Myocyte (in vitro differentiated cells): ENCODE data around the gene SLC9A8. TPM values are rescaled to one million over a fixed set of nuclear protein-coding genes. Genes with fewer than 3 reads are reported as not detected.

Source experiments
- DNase-seq: peaks from one replicate; pipeline ENCODE4 v3.0.0-alpha.2; 2012; ENCODE audit warnings: low read depth
- total RNA-seq: library from RNA; depleted of rRNA; stranded (reverse); fragments of >200 nt; gene quantifications from 2 replicates; pipeline ENCODE4 v1.2.3, GENCODE V29; 2014

SLC9A8 gene
- total RNA-seq, 1 donor from 2014 or later = 9.1 TPM

DNA sequence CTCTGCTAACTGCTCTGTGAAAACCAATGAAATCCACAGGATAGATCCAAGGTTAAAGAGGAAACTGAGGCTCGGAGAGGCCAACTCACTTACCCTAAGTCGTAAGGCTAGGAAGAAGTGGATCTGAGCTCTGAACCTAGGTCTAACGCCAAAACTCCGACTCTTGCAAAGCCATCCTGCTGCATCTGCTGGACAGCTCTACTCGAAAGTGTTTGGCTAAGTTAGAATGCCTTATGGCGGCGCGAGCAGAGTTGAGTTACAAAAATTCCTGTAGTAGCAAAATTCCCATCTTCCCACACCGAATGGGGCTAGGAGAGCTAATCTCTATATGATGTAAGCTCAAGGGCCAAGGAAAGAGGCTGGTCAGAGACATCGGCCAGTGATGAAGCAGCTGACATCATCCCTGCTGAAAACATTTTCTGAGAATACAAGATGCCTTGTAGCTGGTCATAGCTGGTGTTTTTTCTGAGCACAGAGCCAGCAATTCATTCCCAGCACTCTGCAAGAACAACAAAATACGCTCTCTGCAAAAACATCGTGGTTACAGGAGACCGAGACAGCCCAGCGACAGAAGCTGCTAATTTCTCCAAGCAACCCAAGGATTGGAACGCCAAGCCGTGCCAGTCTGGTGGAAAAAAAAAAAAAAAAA, 100.9 kb downstream of the SLC9A8 start:
- no peak for DNase-seq

DNA sequence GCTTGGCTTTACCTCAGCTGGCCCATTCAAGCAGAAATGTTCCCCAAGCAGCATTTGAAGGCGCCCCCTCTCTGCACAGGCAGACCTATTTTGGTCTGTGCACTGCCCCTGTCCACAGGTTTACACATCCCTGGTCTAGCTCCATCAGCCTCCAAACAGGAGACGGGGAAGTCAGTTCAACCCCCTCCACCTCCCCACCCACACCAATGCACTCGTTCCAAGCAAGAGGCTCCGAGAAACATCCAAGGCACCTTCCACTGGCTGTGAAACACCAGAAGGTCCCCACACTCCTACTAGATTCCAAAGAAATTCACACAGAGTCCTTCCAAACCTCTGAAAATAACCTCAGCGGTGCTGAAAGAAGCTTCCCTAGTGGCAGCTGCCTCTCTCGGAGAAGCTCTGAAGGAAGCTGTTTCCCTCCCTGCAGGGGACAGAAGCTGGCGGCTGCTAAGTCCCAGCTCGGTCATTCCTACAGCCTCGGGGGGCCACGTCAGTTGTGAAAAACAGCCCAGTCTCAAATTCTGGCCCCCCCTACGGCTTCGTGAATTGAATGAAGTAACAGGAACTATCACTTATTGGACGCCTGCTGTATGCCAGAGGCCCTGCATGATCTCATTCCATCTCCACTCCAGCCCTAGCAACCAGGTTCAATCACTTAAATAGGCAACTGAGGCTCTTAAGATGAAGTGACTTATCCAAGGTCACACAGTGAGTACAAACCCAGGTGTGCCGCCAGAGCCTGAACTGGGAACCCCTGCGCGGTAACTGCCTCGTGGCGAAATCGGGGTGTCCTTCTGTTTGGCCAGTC, 101.9 kb downstream of the SLC9A8 start:
- DNase-seq = peak; percentile 47

DNA sequence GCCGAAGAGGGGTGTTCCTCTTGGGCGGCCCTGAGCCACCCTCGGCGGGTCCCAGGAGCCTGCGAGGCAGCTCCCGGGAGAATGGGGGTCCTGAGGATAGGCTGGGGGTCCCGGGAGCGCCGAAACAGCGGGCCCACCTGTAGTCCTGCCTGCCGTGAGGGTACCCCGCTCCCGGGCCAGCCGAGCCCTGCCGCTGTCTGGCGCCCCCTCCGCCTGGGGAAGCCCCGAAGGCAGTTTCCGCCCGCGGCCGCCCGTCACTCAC, 102.4 kb downstream of the SLC9A8 start:
- DNase-seq = no peak

DNA sequence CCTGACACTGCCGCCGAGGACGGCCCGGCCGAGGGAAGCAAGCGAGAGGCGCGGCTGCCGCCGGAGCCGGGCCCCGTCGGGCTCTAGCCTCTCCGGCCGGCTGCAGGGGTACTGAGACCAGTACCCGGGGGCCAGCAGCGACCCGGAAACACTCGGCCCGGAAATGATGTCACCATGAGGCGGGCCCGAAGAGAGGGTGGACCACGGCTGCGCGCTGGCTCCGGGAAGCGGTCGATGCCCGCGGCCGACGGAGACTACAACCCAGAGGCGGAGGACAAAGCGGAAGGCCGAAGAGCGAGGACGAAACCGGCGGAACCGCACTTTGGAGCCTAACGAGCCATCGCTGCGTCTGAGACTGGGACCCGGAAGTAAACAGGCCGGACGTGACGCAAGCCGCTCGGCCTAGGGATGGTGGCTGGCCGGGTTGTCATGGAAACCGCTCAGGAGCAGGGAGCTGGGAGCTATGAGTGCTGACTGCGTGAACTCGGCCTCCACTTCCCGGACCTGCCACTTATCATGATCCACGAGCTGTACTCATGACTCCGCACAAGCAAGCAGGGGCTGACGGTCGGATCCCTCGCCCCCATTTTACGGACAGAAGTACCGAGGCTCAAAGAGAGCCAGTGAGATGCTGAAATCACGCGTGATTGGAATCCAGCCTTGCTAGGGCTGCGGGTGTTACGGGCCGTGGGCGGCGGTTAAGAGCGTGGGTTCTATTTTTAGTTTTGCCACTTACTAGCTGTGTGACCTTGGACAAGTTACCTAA, 102.9 kb downstream of the SLC9A8 start, which contains the start of gene SPATA2:
TSS of gene SPATA2 (minus strand) at position 150 of the 766 bp plus-strand sequence. CDS start 7,039 bp downstream, outside the sequence.
- peak; percentile 94 for DNase-seq

DNA sequence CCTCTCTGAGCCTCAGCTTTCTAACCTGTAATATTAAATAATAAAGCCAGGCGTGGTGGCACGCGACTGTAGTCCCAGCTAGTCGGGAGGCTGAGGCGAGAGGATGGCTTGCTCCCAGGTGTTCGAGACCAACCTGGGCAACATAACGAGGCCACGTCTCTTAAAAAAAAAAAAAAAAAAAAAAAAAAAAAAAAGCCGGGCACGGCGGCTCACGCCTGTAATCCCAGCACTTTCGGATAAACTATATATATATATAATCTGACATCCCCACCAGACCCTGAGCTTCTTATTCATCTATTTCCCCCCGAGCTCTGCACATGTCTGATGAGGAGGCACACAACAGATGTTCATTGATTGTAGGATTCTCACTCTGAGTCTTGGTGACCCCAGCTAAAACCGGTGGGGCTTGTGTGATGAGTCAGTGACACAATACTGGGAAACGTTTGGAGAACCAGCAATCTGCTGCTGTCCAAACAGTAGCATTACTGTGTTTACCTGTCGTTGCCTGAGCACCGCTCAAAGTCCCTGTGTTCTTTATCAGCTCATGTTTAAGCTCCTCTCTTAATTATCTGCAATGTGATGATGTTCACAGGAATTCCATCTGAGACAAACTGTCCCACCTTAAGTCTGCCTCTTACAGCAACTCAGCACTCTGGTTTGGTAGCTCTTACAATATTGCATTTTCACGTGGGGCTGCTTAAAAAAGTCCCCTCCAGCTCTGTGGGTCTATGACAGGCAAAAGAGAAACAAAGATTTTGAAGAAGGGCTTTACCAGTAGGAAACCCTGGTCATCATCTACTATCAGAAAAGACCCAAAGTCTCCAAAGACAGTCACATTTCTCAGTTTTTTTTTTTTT, 103.7 kb downstream of the SLC9A8 start:
- DNase-seq = no peak

DNA sequence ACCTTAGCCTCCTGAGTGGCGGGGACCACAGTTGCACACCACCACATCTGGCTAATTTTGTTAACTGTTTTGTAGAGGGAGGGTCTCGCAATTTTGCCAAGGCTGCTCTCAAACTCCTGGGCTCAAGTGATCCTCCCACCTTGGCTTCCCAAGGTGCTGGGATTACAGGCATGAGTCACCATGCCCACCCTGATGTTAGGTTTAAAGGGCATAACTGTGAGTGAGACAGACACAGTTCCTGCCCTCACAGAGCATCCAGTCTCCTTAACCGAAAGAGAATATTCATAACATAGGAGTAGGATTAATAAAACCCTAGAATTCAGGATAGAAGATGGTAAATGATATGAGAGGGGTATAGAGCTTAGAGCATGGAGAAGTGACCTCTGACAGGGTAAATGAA, 105.8 kb downstream of the SLC9A8 start:
- DNase-seq = no peak

DNA sequence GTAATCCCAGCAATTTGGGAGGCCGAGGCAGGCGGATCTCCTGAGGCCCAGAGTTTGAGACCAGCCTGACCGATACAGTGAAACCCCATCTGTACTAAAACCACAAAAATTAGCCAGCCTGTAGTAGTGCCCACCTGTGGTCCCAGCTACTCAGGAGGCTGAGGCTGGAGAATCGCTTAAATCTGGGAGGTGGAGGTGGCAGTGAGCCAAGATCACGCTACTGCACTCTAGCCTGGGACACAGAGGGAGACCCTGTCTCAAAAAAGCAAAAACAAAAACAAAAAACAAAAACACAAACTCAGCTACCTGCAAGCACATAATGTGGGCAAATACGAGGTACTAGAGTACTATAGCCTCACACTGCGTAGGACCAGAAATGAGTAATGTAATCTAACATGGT, 106.4 kb downstream of the SLC9A8 start:
- no peak for DNase-seq

DNA sequence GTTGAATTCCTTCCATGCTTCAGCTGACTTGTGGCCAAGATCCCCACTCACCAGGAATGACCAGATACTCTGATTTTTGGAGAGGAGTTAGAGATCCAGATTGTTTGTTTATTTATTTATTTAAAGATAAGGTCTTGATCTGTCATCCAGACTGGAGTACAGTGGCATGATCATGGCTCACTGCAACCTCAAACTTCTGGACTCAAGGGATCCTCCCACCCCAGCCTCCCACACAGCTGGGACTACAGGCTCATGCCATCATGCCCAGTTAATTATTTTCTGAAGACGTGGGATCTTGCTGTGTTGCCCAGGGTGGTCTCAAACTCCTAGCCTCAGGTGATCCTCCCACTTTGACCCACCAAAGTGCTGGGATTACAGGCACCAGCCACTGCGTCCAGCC, 106.8 kb downstream of the SLC9A8 start:
- DNase-seq = no peak

DNA sequence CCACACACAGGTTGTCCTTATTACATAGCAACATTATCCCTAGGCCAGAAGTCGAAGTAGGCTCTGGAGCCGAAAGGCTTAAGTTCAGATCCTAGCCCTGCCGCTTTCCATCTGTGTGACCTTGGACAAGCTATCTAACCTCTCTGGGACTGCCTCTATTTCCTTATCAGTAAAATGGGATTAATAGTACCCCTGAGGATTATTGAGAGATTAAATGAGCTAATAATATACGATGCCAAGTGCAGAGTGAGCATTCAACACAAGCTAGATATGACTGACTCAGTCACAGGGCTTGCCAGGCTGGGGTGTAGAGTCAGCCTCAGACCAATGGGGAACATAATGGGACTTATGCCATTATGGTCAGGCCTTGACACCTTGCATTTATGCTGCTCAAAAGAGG, 111.6 kb downstream of the SLC9A8 start:
- DNase-seq = no peak

DNA sequence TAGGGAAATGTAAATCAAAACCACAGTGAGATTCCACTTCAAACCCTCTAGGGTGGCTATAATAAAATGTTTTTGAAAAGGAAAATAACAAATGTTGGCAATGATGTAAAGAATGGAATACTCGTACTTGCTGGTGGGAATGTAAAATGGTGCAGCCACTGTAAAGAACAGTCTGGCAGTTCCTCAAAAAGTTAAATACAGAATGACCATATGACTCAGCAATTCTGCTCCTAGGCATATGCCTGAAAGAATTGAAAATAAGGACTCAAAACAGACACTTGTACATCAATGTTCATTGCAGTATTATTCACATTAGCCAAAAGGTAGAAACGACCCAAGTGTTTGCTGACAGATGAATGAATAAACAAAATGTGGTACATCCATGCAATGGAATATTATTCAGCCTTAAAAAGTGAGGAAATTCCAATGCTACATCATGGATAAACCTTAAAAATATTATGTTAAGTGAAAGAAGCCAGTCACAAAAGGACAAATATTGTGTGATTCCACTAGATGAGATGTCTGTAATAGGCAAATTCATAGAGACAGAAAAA, 113.3 kb downstream of the SLC9A8 start:
- DNase-seq = no peak

DNA sequence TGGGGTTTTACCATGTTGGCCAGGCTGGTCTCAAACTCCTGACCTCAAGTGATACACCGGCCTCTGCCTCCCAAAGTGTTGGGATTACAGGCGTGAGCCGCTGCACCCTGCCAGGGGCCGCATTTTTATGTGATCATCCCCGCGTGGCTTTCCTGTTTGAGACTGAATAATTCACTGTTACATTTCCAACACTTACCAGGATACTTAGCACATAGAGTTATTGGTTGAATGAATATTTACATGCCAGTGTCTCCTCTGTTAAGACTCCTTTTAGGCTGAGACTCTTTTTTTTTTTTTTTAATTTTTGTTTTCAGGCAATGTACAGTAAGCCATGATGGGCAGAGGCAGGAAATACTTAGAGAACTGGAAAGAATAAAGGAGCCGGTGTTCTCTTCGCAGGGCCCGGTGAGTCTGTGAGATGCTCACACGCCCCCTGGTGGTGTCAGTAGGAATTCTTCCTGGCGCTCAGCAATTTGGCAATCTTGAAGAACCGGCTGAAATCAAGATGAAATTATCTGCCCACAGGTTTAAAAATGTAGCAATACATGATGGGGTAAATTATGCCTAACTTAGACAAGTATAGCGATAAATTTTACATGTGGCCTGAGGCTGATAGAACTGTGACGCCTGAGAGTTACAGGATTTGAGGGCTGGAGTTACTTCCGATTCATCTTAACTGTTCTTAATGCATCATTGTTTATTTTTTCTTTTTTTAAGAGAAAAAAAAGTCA, 115.9 kb downstream of the SLC9A8 start:
- peak; percentile 86 for DNase-seq

DNA sequence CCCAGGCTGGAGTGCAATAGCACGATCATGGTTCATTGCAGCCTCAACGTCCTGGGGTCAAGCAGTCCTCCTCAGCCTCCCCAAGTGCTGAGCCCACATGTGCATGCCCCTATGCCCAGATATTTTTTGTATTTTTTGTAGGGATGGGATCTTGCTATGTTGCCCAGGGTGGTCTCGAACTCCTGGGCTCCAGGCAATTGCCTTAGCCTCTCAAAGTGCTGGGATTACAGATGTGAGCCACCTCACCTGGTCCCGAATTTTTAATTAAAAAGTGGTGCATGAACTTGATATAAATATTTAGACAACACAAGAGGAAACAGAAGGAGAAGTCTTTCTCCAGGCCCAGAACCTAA, 116.5 kb downstream of the SLC9A8 start:
- no peak for DNase-seq

DNA sequence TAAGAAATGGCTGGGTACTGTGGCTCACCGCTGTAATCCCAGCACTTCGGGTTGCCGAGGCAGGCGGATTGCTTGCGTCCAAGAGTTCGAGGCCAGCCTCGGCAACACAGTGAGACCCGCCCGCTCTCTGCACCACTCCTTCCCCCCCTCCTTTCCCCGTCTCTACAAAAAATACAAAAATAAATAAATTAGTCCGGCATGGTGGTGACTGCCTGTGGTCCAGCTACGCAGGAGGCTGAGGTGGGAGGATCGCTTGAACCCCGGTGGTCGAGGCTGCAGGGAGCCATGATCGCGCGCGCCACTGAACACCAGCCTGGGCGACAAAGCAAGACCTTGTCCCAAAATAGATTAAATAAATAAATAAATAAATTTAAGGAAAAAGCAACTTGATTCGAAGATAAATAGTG, 123.1 kb downstream of the SLC9A8 start:
- DNase-seq = no peak

DNA sequence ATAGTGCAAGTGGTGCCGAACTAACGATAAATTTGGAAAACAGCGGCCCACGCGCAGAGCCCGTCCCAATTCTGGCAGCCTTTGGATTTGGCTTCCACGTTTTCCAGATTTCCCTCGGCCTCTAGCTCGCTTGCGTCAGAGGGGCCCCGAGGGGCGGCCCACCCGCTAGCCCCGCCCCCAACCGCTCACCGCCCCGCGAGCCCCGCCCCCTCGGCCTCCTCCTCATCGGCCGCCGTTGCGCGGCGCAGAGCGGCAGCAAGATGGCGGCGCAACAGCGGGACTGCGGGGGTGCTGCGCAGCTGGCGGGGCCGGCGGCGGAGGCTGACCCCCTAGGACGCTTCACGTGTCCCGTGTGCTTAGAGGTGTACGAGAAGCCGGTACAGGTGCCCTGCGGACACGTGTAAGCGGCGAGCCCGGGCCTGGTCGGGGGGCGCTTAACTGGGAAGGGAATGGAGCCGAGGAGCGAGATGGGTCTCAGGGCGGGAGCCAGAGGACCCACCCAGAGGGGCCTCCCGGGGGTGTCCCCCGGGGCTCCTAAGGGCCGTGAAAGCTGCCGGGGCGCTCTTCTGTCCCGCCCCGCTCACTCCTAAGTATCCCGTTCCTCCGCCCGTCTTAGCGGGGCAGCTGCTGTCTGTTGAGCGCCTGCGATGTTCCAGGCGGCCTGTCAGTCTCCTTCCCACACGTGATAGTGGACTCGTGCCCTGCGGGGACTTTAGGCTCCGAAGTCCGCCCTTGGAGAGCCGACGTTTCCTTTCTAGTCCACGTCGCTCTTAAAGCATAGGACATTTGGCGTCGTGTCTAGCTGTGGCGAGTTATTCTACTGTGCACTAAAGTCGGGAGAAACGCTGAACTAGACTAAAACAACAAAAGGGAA, 123.8 kb downstream of the SLC9A8 start, which contains the start of gene RNF114:
TSS of gene RNF114 (plus strand) at position 245 of the 874 bp plus-strand sequence. CDS start at position 261, 16 bp downstream.
- DNase-seq = peak; percentile 94

DNA sequence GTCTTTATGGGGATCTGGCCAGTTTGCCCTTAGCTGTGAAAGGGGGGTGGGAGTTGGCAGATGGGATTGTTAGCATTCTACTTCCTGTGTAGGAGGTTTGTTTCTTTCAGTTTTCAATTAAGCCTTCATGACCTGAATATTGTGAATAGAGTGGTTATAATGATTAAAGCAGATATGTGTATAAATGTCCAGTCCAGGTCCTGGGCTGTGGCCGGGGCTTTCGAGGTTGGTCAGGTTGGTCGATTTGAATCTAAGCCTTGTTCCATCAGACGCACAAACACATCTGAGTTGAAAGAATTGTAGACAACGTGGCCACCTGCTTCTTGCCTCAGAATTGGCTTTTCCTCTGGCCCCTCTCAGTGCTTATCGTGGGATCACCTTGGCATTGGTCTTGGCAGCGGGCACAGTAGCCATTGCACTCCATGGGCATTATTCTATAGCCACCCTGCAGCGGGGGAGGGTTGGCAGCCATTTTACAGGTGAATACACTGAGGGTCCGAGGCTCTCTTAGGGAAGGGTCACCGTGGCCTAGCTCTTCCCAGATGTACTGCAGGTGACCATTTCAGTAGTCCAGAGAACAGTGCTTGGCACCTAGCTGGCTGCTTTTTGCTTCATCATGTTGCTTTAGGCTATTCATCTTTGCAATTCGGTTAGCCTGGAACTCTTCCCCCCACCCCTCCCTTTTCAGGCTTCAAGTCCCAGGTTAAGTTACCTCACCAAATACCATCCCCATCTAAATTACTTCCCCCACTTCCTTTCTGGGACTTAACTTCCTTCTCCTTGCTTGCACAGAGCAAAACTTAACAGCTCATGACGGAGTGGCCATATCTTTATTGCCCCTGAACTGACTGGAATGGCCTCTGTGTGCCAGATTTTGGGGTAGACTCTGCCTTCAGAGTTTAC, 124.7 kb downstream of the SLC9A8 start:
- no peak for DNase-seq

DNA sequence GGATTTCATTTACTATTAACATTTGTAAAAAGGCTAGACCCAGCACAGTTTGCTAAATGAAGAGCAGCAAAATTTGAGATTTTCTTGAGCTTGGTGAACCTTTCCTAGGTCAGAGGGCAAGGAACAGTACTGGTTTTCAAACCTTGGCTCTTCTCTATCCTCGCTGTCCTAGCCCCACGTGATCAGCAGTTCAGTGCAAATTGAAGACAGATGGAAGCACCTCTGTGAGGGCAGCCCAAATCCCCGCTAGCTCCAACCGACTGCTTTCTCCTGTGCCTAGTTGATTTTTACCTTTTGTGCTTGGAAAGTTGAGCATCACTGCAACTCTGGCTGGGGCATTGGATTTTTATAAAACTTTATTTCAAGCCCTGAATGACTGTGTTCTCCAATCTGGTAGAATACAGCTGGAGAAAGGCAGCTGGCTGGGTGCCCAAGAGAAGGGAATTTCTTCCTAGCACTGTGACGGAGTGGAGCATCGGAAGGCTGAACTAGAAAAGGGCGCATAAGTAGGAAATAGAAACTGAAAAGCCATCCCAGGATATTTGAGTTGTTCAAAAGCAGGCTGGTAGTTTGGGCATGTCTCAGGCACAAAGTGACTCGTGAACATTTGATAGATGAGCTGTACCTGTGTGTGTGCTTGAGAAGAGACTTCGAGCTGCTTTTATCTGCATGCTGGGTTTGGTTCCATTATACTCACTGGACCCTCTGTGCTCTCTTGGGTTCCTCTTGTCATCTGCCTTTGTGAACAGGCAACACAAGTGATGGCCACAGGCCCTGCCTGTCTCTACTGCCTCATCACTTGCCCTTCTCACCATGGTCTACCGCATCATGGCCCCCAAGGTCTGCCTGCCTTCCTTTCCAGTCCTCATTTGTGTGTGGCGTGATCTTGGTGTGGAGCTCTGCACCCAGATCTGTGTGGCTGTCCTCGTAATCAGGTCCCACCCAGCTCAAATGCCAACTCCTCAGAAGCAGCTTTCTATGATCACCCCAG, 125.8 kb downstream of the SLC9A8 start:
- DNase-seq = peak; percentile 48

DNA sequence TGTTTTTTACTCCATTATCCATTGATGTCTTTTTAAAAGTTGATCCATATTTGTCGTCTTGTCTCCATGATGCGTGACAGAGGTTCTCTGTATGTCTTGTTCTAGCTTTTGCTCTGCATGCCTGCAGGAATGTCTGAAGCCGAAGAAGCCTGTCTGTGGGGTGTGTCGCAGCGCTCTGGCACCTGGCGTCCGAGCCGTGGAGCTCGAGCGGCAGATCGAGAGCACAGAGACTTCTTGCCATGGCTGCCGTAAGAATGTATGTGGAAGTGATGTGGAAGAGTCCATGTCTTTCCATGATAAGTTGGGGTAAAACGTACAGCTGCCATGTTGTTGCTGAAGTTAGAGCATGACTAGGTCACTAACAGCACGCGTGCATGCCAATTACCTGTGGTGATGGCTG, 128.8 kb downstream of the SLC9A8 start:
- DNase-seq = no peak
